ENCODE data around the gene NRG2.

NRG2 gene

DNA sequence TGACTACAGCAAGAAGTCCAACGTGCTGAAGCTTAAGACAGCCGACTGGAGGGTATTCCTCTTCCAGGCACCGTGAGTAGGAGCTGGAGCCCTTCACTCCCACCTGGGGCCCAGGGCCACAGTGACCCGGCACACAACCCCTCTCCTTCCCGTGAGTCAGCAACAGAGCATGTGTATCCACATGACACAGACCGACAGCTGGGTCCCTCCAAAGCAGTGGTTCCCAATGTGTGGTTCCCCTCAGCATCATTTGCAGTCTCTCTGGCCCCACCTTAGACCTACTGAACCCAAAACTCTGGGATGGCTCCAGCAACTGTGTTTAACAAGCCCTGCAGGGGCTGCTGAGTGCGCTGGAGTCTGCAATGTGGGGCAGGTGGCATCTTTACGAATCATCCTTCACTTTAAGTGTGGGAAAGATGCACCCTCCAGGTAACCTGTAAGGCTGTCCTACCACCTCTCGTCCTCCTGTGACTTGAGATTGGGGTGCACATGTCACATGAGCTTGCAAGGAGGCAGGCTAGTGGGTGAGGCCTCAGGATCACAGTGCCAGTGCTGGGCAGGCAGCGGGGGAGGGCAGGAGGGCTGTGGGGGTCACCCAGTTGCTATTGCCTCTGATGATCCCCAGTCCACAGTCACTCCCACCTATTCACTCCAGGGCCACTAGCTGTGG, 205.3 kb downstream of the NRG2 start:
- DNase-seq (ENCODE audit: low read depth): no peak

DNA sequence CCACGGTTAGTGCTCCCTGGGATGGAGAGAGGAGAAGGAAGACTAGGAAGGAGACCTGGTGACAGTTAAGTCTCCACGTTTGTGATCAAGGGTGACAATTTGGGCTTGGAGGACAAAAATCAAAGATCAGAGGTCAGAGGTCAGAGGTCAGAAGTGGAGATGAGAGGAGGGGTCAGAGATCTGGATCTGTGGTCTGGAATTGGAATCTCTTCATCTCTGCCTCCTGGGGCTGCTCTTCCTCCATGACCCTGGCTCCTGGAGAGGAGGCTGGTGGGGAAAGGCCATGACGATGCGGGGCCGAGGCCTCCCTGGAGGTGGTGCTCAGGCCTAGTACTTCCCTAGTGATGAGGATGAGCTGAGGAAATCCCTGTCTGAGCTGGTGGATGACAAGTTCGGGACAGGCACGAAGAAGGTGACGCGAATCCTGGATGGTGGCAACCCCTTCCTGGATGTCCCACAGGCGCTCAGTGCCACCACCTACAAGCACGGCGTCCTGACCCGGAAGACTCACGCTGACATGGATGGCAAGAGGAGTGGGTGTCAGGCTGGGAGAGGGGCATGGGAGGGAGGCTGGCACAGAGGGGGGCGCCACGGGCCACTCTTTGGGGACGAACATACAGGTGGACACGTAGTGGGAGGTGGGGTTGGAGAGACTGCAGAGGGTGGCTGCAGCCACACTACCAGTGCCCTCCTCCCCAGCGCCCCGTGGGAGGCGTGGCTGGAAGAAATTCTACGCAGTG, 206.5 kb downstream of the NRG2 start:
- DNase-seq (ENCODE audit: low read depth): no peak

DNA sequence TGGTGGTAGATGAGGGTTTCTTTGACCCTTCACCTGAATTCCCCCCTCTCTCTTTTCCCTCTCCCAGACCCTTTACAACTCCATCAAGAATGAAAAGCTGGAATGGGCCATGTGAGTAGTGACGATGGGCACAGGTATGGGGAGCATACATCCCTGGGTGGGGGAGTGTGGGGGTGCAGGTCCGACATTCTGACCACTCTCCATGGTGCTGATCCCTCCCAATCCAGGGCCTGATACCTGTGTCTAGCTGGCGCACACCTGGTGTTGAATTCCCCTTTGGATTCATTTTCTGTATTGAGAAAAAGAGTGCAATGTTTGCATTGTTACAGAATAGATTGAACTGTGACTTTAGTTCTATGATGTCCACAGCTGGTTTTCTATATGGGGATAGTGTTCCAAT, 207.4 kb downstream of the NRG2 start:
- no peak for DNase-seq (ENCODE audit: low read depth)

DNA sequence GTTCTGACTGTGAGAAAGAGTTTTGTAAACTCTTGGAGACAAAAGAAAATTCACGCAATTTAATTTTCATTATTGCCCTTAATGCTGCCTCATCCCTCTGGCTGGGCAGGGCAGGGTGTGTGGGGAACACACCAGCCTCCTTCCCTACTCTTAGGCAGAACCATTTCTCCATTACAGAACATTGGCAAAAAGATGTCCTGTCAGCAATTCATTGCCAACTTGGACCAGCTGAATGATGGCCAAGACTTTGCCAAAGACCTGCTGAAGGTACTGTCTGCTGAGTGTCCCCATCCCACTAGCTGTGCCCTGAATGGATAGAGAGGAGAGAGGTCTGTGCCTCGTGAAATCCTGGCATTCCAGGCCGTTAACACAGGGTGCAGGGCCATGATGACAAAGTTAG, 209.6 kb downstream of the NRG2 start:
- no peak for DNase-seq (ENCODE audit: low read depth)

DNA sequence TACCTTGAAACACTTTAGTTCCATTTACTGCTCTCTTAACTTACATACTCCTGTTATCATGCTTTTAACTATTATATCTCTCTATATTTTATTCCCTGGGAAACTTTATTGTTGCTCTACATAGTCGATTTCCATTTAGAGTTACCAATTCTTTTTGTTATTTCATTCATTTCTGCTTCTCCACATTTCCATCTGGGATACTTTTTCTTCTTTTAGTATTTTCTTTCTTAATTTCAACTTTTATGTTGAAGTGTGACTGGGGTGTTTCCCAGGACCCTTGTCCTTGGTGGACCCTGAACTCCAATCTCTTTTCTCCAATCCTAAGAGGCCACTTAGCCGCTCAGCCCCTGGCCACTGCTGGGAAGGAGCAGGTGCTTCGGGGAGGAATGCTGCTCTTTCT, 211.5 kb downstream of the NRG2 start:
- no peak for DNase-seq (ENCODE audit: low read depth)

DNA sequence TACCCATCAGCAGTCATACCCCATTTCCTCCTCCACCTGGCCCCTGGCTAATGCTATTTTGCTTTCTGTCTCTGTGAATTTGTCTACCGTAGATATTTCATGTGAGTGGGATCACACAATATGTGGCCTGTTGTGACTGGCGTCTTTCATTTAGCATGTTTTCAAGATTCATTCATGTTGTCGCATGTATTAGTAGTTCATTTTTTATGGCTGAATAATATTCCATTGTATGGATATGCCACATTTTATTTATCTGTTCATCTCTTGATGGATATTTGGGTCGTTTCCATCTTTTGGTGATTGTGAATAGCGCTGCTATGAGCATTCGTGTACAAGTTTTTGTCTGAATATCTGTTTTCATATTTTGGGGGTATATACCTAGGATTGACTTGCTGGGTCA, 213.6 kb downstream of the NRG2 start:
- DNase-seq (ENCODE audit: low read depth): no peak

DNA sequence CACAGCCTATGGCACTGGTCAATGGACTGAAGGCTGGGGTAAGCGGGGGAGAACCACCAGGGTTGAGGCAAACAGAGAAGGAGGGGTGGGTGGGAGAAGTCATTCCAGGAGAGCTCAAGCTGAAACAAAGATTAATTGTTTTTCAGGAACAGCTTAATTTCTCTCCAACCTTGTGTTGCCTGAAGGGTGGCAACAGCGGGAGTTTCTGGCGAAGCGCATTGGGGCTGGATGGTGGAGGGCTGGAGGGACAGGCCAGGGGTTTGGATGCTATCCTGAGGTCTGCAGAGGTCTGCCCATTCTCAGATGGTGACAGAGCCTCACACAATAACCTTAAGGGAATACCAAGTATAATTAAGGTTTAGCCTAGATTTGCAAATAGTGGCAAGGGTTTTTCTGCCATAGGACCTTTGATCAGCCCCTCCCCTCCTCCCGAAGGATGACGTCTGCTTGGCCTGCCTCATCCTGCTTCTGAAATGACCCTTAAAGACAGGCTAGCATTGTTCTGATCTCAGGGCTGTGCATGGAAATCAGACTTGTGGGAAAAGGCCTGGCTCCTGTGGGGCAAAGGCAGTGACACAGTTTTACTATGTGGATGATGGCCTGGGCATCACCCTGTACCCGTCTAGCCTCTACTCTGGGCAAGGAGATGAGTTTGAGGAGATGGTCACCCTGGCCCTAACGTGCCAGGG, 214.7 kb downstream of the NRG2 start:
- no peak for DNase-seq (ENCODE audit: low read depth)

DNA sequence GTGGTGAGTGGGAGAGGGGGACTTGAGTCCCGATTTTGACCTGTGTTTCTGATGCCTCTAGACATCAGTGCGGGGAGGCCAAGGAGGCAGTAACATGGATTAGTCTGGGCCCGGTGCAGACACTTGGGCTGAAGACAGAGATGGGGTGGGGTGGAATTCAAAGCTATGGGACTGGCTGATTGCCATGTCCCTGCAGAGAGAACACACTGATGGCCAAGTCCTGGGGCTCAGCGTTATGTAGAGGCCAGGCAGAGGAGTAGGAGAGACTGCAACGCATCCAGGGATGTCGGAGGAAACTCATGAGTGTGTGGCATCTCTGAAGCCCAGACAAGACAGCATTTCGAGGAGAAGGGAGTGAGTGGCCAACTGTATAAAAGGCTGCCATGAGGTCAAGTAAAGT, 217.4 kb downstream of the NRG2 start:
- no peak for DNase-seq (ENCODE audit: low read depth)

DNA sequence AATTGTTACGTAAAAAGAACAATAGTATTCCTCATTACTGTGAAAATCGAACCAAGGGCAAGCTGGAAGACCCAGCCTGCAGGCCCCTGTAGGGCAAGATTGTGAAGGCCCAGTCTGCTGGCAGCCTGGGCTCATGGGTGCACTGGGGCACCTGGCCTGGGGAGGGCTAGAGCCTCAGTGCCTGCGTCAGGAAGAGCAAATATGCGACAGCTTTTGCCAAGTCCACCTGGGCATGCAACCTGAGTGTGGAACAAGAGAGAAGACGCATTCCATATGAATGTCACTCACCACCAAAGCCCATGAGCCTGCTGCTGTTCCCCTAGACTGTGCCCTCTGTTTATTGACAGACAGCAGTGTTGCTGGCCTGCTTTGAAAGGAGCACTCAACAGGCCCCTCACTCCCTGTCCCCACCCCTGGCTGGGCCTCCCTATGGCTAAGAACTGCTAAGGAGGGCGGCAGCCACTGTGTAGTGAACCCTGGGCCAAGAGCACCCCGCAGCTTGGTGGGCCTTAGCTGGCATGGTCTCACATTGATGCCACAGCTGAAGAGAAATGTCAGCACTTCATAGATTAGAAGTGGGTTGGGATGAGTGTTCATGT, 219.2 kb downstream of the NRG2 start:
- no peak for DNase-seq (ENCODE audit: low read depth)

DNA sequence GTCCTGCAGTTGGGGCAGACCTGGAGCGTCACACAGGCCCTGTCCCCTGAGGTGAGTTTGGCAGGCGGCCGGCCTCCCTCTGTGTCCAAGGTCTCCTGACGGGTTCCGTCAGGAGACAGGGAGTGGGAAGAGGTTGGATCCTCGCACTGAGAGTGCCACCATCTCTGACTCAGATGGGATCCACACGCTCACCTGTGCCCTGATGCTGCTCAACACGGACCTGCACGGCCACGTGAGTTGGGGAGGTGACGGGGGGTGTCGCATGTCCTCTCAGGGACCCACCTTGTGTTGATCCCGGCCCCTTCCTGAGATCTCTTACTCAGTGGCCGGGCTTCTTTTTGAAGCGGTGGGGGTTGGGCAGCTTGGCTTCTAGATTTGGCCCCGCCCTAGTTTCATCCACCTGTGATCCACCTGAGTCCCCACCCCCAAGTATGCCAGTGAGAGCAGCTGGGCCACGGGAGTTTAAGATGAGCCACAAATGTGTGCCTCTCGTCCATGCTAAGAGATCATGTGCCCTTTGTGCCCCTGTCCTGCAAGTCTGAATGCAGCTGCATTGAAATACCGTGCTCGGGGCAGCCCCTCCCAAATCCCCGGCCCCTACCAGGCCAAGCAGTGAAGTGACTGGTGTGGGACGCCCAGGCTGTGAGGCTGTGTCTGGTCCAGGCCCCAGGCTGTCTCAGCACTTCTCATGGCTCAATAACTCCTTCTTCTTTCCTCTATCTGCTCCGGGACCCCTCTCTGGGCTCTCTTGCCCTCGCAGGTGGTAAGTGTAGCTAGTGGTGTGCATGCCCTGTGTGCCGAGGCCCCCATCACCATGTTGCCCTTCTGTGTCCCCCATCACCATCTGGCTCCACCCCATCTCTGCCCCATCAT, 220.3 kb downstream of the NRG2 start:
- DNase-seq (ENCODE audit: low read depth): no peak

DNA sequence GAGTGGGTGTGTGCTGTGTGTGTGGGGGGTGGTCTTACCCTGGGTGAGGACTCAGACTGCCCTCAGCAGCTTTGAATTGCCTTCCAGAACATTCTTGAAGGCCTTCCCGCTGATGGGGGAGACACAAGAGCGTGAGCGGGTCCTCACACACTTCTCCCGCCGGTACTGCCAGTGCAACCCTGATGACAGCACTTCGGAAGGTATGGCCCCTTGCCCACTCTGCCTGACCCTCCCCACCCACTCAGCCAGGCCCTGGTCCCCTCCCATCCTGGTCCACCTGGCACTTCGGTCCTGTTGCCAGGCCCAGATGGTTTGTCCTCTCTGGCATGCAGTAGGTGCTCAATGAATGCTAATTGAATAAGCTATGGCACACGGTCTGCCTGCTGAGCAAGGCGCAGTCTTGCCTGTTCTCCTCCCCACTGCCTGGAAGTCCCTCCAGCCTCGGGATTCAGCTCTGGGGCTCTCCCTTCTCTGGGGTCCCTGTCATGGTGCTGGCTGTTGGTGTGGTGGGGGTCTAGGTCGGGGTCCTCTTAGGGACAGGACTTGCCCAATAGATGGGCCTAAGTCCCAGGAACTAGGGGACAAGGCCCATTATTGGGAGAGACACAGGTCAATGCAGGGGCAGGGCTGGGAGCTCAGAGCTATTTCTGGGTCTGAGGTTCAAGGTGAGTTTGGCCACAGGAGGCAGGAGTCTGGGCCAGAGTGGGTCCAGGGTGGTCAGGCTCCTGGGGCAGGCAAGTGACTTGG, 221.1 kb downstream of the NRG2 start:
- DNase-seq (ENCODE audit: low read depth): no peak

DNA sequence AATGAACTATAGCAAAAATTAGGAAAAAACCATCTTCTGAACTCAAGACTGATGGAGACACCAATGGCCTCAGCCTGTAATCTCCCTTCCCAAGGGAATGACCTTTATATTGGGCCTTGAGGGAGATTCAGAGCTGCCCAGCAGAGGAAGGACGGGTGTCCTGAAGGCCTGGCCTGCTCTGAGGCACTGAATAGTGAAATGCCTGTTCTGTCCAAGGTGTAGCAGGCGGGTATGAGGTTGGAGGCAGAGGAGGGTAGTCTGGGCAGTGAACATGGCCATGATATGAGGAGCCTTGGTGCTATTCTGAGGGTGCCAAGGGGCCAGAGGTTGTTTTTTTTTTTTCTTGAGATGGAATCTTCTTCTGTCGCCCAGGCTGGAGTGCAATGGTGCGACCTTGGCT, 222.5 kb downstream of the NRG2 start:
- no peak for DNase-seq (ENCODE audit: low read depth)

DNA sequence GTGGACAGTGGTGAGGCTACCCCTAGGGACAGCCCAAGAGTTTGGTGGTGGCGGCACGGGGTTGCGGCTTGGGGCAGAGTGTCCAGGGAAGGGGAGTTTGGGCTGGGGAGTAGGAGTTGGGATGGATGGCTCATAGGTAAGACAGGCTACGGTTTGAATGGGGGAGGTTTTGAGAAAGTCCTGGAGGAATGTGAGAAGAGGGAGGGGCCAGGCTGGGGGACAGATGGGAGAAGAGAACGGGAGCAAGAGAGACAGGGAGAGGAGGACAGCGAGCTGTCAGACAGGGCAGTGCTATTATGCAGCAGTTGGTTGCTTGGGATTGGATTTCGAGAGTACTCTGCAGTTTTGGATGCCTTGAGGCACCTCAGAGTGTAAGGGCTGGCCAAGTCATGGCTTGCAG, 223.0 kb downstream of the NRG2 start:
- DNase-seq (ENCODE audit: low read depth): no peak

DNA sequence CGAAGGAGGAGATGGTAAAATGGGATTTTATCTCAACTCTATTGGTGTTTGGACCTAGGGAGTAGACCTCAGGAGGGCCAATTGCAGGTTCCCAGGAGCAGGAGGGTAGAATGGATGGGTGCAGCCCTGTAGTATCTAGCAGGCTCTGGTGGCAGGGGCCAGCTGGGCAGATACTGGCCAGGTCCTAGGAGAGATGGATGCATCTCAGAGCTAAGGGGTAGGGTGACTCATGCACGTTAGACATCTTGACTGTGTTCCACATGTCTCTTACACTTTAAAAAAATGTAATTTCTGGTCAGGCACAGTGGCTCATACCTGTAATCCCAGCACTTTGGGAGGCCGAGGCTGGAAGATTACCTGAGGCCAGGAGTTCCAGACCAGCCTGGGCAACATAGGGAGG, 225.1 kb downstream of the NRG2 start:
- DNase-seq (ENCODE audit: low read depth): no peak

DNA sequence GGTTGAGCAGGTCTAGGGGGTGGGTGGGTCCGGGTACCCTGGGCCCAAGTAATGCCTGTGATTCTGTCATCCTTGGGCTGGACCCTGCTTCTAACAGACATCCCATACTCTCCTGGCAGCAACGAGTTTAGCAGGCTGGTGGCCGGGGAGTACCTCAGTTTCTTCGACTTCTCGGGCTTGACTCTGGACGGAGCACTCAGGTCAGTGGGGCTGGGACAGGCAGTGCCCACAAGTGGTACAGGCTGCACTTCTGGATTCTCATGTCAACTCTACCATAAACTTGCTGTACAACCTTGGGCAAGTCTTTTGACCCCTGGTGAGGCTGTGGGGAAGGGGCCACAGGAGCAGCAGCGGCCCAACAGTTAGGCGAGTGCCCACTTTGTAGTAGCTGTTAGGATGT, 225.7 kb downstream of the NRG2 start:
- DNase-seq (ENCODE audit: low read depth): no peak

DNA sequence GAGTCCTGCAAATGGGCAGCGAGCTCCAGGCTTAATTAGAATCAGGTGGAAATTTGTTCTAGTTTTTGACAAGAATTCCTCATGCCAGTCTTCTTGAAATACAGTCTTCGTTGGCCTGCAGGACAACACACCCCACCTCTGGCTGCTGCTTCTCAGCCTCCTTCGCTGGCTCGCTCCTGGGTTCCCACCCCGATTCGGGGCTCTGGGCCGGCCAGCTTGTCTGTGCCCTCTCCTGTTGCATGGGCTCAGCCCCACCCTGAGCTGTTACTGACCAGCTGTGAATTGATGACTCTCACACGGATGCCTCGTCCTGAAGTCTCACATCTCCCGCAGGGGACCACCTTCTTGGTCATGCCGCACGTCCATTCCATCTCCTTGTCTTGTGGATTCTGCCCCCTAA, 226.5 kb downstream of the NRG2 start:
- no peak for DNase-seq (ENCODE audit: low read depth)

DNA sequence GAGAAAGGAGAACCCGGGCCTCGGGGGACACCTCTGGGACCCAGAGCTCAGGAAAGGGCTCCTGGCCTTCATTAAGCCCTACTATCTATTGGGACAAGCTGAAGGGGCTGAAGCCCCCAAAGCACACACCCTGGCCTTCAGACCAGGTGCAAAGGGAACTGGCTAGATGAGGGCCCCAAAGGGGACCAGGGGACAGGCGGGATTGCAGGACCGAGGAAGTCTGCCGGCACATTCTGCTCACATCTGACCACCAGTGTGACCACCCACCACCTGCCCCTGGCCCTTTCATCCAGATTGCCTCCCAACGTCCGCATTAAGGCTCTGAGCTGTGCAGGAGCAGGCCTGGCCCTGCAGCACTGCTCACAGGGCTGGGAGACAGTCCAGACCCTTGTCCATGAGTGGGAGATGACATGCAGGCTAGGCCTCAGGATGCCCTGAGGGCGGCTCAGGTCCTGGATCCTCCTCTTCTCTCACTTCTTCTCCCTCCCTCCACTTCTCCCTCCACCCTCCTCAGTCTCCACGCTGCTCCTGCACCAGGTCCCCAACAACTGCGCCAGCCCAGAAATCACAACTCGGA, 228.3 kb downstream of the NRG2 start:
- no peak for DNase-seq (ENCODE audit: low read depth)

DNA sequence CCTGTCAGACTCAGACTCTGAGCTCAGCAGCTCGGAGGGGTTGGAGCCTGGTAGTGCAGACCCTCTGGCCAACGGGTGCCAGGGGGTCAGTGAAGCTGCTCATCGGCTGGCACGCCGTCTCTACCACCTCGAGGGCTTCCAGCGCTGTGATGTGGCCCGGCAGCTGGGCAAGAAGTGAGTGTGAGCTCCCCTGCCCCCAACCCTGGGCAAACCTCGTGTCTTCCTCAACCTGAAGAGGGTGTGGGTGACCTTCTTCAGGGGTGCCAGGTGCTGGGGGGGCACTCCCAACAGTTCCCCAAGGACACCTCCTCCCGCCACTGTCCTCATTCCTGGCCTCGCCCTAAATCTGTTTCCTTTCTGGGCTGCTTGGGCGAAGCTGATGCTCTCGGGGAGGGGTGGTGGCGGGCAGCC, 228.9 kb downstream of the NRG2 start:
- no peak for DNase-seq (ENCODE audit: low read depth)

DNA sequence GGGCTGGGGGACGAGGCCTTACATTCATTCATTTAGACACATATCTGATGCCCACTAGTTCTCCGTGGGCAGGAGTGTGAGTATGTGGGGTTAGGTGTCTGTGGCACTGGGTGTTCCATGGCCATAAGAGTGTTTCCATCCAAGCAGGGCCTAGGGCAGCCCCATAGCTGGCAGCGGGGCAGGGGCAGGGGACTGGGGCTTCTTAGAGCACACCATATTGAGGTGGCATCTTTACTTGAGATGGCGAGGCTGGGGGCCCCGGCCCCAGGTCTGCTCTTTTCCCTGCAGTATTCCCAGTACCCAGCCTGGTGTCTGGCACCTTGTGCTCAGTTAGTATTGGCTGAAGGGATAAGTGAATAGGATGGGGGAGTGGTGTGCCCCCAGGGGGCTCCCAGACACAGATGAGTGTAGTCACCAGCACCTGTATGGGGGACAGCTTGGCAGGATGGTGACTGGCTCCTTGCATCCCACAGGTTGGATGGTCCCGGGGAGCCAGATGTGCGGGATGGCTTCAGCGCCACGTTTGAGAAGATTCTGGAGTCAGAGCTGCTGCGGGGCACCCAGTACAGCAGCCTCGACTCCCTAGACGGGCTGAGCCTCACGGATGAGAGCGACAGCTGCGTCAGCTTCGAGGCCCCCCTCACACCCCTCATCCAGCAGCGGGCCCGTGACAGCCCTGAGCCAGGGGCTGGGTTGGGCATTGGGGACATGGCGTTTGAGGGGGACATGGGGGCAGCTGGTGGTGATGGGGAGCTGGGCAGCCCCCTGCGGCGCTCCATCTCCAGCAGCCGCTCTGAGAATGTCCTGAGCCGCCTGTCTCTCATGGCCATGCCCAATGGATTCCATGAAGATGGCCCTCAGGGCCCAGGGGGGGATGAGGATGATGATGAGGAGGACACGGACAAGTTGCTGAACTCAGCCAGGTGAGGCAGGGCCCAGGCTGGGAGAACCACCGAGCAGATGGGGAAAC, 230.0 kb downstream of the NRG2 start:
- no peak for DNase-seq (ENCODE audit: low read depth)

DNA sequence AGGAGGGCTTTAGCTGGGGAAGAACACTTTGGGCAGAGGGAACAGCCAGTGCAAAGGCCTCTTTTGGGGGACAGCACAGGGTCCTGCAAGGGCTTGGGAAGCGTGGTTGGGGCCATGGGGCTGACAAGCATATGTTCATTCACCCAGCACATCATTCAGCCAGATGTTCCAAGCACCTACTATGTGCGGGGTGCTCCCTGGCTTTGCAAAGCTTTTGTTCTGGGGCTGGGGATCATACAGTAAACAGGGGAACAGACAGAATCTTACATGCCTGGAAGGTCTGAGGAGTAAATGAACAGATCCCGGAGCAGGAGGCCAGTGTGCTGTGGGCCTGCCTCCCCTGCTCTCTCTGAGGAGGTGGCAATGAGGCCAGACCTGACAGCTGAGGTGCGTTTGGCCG, 230.8 kb downstream of the NRG2 start:
- DNase-seq (ENCODE audit: low read depth): no peak
